AG04450 (cell line): ENCODE data around the gene TTC28. TPM values are rescaled to one million over a fixed set of nuclear protein-coding genes. Genes with fewer than 3 reads are reported as not detected.

ENCODE experiments used
- CTCF ChIA-PET: fragments of 300-600, 350-600 bp; formaldehyde crosslinking; extraction: SDS; loops from one replicate; lab custom pipeline; 2022; ENCODE audit warnings: antibody characterized with exemption, inconsistent platforms; lab: Charles Lee
- POLR2A ChIA-PET: fragments of 350-600 bp; formaldehyde crosslinking; extraction: SDS; loops from one replicate; lab custom pipeline; 2021; ENCODE audit warnings: antibody characterized with exemption, inconsistent platforms; lab: Yijun Ruan, JAX
- DNase-seq: peaks from one replicate; pipeline ENCODE4 v3.0.0-alpha.2; 2011; ENCODE audit warnings: low read depth, low spot score
- H3K27ac ChIP-seq: one replicate; pipeline ENCODE4 v1.5.1; 2012; ENCODE audit warnings: low read depth, low read length, control low read depth
- H3K27me3 ChIP-seq: one replicate; pipeline ENCODE4 v1.6.0; 2012; ENCODE audit warnings: low read length; ENCODE audit not compliant: control insufficient read depth, insufficient read depth
- H3K4me3 ChIP-seq: 2 replicates; pipeline ENCODE4 v1.5.1; 2011; ENCODE audit warnings: mild to moderate bottlenecking, low read depth, low read length, control low read depth
- H3K9me3 ChIP-seq: 2 replicates; pipeline ENCODE4 v1.5.1; 2012; ENCODE audit warnings: low read length; ENCODE audit not compliant: control insufficient read depth, insufficient read depth
- polyA plus RNA-seq: library from polyadenylated mRNA; depleted of rRNA; stranded (reverse); fragments of >200 nt; gene quantifications from 2 replicates; pipeline ENCODE4 v1.2.3, GENCODE V29; 2011
- TF ChIP-seq, protein P1 (sequence below): IDR thresholded peaks from 2 replicates; pipeline ENCODE4 v1.5.1; 2011; ENCODE audit warnings: low read depth, low read length, control low read depth, inconsistent platforms

Gene TTC28
- polyA plus RNA-seq, 1 experiment: 11.2 TPM

DNA sequence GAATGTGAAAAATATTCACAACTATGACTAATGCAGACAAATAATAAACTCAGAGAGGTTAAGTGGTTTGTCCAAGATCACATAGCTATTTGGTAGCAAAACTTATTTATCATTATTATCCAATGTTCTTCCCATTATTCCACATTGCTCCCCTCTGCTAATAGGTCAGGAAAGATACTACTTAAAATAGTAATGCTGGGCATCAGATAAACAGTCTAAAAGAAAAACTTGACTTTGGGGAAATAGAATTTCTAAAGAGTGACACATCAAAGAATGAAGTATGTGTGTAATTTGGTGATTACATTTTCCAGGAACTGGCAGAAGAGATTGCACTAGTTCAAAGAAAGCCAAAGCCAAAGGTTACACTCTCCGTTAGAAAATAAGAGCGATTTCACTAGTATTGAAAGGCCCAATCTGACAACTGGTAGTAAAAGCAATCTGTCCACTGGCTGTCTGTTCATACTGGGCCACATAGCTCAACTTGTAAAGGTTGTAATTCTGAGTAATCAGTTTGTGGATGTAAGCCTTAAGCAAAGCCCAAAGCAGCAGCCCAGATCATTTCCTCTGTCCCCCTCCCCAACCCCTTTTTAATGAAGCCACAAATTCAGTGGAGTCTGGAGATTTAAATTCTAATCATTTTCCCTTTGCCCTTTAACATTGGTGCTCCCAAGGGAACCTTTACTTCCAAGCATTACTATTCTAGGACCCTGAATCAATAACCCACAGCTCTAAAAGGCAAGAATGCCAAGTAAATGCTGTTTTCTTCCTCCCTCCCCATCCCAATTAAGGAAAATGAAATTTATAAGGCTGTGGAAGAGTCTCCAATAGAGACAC lies 283.5 kb downstream of the TTC28 start:
- ChIA-PET CTCF (interaction anchor here (0.8 kb wide), 1 partner anchor 45 kb away, joined by 3 read pairs; no protein-coding TSS in a partner anchor), POLR2A (interaction anchor here (0.9 to 1.4 kb wide), 3 partner anchors 11 to 254 kb away, joined by 3 to 10 read pairs (median 4); no protein-coding TSS in a partner anchor)
- no peak for DNase-seq
- Histone ChIP-seq H3K4me3 (no peak overlapping the region), H3K27ac (peak overlapping the region; percentile 4), H3K27me3 (no peaks in the 10 kb centered on the region), H3K9me3 (no peaks in the 10 kb centered on the region)
- TF ChIP-seq, protein P1, sequence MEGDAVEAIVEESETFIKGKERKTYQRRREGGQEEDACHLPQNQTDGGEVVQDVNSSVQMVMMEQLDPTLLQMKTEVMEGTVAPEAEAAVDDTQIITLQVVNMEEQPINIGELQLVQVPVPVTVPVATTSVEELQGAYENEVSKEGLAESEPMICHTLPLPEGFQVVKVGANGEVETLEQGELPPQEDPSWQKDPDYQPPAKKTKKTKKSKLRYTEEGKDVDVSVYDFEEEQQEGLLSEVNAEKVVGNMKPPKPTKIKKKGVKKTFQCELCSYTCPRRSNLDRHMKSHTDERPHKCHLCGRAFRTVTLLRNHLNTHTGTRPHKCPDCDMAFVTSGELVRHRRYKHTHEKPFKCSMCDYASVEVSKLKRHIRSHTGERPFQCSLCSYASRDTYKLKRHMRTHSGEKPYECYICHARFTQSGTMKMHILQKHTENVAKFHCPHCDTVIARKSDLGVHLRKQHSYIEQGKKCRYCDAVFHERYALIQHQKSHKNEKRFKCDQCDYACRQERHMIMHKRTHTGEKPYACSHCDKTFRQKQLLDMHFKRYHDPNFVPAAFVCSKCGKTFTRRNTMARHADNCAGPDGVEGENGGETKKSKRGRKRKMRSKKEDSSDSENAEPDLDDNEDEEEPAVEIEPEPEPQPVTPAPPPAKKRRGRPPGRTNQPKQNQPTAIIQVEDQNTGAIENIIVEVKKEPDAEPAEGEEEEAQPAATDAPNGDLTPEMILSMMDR: no peak

DNA sequence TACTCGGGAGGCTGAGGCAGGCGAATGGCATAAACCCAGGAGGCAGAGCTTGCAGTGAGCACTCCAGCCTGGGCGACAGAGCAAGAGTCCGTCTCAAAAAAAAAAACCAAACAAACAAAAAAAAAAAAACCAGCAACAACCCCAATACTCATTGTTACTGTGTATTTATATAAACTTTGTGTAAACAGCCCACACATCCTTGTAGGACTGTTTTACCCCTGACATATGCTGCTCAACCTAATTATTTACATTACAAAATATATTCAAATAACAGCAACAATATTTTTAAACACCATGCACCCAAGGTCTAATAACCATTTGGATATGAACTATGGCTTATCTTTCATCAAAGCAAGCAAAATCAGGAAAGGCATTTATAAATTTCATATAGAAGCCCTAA lies 284.1 kb downstream of the TTC28 start:
- DNase-seq: no peak
- Histone ChIP-seq H3K4me3 (no peak overlapping the region), H3K27ac (no peak overlapping the region), H3K9me3 (no peaks in the 10 kb centered on the region), H3K27me3 (no peaks in the 10 kb centered on the region)
- TF ChIP-seq, protein P1: no peak
- POLR2A ChIA-PET: interaction anchor here (0.9 to 1.4 kb wide), 3 partner anchors 11 to 253 kb away, joined by 3 to 10 read pairs (median 4); no protein-coding TSS in a partner anchor
- CTCF ChIA-PET: no interaction called here

DNA sequence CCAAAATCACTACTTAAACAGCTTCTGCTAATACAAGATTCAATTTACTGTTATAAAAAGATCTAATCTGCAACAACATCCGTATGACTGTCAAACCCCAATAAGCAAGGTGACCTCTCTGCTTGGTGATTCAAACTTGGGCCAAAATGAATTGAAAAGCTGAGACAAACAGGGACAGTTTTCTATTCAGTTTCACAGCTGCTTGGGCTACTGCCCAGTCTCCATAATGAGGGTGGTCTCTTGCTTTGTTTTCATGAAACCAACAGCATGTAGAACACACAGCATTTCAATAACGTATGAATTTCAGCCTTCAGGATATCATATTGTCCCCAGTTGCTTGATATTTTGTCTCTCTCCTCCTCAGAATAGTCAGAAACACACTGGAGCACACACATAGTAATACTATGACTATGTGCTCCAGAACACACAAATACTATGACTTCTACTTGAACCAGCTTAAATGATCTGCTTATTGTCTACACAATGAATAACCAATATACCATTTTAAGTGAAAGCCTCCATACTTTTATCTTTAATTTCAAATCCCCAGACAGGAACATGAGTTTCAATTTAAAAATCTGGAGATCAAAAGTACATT lies 285.0 kb downstream of the TTC28 start:
- DNase-seq: no peak
- TF ChIP-seq, protein P1: no peak
- H3K27ac ChIP-seq: no peak overlapping the region
- no peaks in the 10 kb centered on the region for H3K27me3 ChIP-seq
- H3K4me3 ChIP-seq: no peak overlapping the region
- H3K9me3 ChIP-seq: no peaks in the 10 kb centered on the region
- ChIA-PET POLR2A (interaction anchor here (1.4 kb wide), 1 partner anchor 10 kb away, joined by 4 read pairs; no protein-coding TSS in a partner anchor), CTCF (interaction anchor here (1.0 kb wide), 1 partner anchor 343 kb away, joined by 3 read pairs; no protein-coding TSS in a partner anchor)

DNA sequence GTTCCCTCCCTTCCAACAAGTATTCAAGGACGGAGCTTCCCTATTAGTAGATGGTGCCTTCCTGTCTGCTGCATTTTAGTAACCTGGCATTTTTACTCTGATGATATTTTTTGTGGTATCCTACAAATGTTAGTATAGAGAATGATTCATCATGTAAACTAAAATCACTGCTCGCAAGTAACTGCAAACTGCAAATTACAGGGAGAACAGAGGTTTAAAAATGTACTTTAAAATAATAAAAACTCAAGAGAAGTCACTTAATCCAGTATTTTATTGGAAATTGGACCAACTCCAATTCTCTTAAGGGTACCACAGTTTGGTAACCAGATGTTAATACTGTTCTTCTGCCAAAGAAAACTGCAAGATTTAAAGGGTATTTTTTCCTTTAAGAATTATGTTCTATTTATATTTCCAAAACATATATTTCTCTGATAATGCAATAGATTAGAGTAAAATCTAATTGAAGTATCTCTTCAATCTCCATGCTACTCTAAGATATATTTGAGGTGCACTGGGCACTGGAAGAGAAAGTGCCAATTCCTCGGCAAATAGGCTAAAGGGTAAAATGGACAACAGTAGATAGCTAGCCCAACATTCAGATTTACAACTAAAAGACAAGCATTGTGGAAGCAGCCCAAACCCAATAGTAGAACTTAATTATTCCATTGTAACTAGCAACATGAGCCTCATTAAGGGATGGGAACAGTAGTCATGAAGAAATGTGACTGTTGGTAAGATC lies 298.0 kb downstream of the TTC28 start:
- DNase-seq: peak; percentile 8
- no peak overlapping the region for H3K4me3 ChIP-seq
- H3K9me3 ChIP-seq: no peaks in the 10 kb centered on the region
- CTCF ChIA-PET: no interaction called here
- no peak overlapping the region for H3K27ac ChIP-seq
- no peaks in the 10 kb centered on the region for H3K27me3 ChIP-seq
- POLR2A ChIA-PET: no interaction called here
- TF ChIP-seq, protein P1: no peak
